Hair follicular keratinocyte (primary cell): ENCODE measurements around the gene WFIKKN2. TPM values are rescaled to one million over a fixed set of nuclear protein-coding genes. Genes with fewer than 3 reads are reported as not detected.

Experiments used
- total RNA-seq: library from RNA; depleted of rRNA; stranded (reverse); fragments of >200 nt; gene quantifications from 2 replicates; pipeline ENCODE4 v1.2.3, GENCODE V29; 2015

The WFIKKN2 gene
- total RNA-seq, result not detected in 2 replicates

GRCh38 chr17:50835301-50836234 is at the start of gene WFIKKN2:
Gene WFIKKN2, plus strand, starts transcription at chr17:50835586. Its CDS starts 352 bp downstream, at chr17:50835938.

GRCh38 chr17:50866261-50866949 is 31.0 kb downstream of the WFIKKN2 start, which contains the start of gene TOB1:
Gene TOB1, minus strand, starts transcription at chr17:50866354. Its CDS starts 2,337 bp downstream, at chr17:50864017.

Other genes with a start within 250 kb of the WFIKKN2 start
- 13.7 and 14.9 TPM in 2 replicates for gene ABCC3, start 200.7 kb upstream of the WFIKKN2 start, total RNA-seq
- 20.9 and 21.4 TPM in 2 replicates for gene ANKRD40, start 127.7 kb upstream of the WFIKKN2 start, total RNA-seq
- 18.0 and 26.0 TPM in 2 replicates for gene LUC7L3, start 116.0 kb upstream of the WFIKKN2 start, total RNA-seq
- not detected in 2 replicates for gene ANKRD40CL, start 68.1 kb upstream of the WFIKKN2 start, total RNA-seq
- gene TOB1, start 30.8 kb downstream of the WFIKKN2 start, total RNA-seq, result 8.9 and 14.1 TPM in 2 replicates